ENCODE measurements around the gene PANK1. TPM values are rescaled to one million over a fixed set of nuclear protein-coding genes. Genes with fewer than 3 reads are reported as not detected.

PANK1 gene
- polyA plus RNA-seq, 2 of the 4 experiments (the other 2 are of a cell fraction), result 6.7 to 9.0 TPM

GRCh38 chr10:89640241-89640640, 4.8 kb downstream of the PANK1 start (continued):
- no peak for TF ChIP-seq BCL3 (IDR thresholded peaks at IDR 0.05)
- no peak for TF ChIP-seq TFCP2L1 (CRISPR knock-in tag; IDR thresholded peaks at IDR 0.05)
- TF ChIP-seq ZFP36 (IDR thresholded peaks at IDR 0.05; ENCODE audit: borderline replicate concordance, partially characterized antibody), result no peak
- no peak for TF ChIP-seq PHF8 (IDR thresholded peaks at IDR 0.05; ENCODE audit: borderline replicate concordance, low read depth)

GRCh38 chr10:89639326-89639725, 5.7 kb downstream of the PANK1 start:
- ATAC-seq, result no peak
- Histone ChIP-seq H3K4me3 (no peak overlapping the region), H3K27ac (no peak overlapping the region), H3K4me1 (peaks cover 6% of the 10 kb centered on the region; the same call in 2 of the 3 replicates), H3K4me2 (no peak overlapping the region), H3K9me3 (no peaks in the 10 kb centered on the region)
- CTCF ChIA-PET, result no interaction called here
- no peak for FAIRE-seq
- TF ChIP-seq HOXB5 (CRISPR knock-in tag; IDR thresholded peaks at IDR 0.05), result no peak
- no peak for TF ChIP-seq FOSL2 (IDR thresholded peaks at IDR 0.05)
- TF ChIP-seq FOSL2 (CRISPR knock-in tag; IDR thresholded peaks at IDR 0.05), result no peak
- TF ChIP-seq HES2 (IDR thresholded peaks at IDR 0.05), result no peak
- TF ChIP-seq KDM1A (IDR thresholded peaks at IDR 0.05; ENCODE audit: low read depth), result no peak
- TF ChIP-seq PHF8 (IDR thresholded peaks at IDR 0.05; ENCODE audit: borderline replicate concordance, low read depth), result no peak
- TF ChIP-seq RNF2 (IDR thresholded peaks at IDR 0.05; ENCODE audit: borderline replicate concordance, low read depth), result no peak
- TF ChIP-seq BHLHE40 (IDR thresholded peaks at IDR 0.05; ENCODE audit: low read depth, low read length), result no peak
- no peak for TF ChIP-seq SREBF2 (IDR thresholded peaks at IDR 0.05)
- TF ChIP-seq JUNB (IDR thresholded peaks at IDR 0.05), result no peak
- TF ChIP-seq MAZ (IDR thresholded peaks at IDR 0.05; ENCODE audit: borderline replicate concordance, low read depth, low read length), result no peak
- TF ChIP-seq EHMT2 (IDR thresholded peaks at IDR 0.05; ENCODE audit: low read depth), result no peak
- TF ChIP-seq HEYL (CRISPR knock-in tag; IDR thresholded peaks at IDR 0.05), result no peak
- no peak for TF ChIP-seq HDAC2 (IDR thresholded peaks at IDR 0.05)
- no peak for TF ChIP-seq CHD4 (IDR thresholded peaks at IDR 0.05; ENCODE audit: borderline replicate concordance)
- no peak for TF ChIP-seq ZNF302 (CRISPR knock-in tag; IDR thresholded peaks at IDR 0.05)
- TF ChIP-seq ZFP36 (IDR thresholded peaks at IDR 0.05; ENCODE audit: borderline replicate concordance, partially characterized antibody), result no peak
- WGBS (ENCODE audit: missing lambda C conversion rate), result 87% methylated on average over 2 of the region's 2 CpGs
- POLR2A ChIA-PET, result no interaction called here
- no peak for DNase-seq (ENCODE audit: low read depth in 1 of 2, low spot score in 1 of 2)

- CTCF ChIA-PET, result interaction anchor here (0.6 kb wide), 1 partner anchor 20 kb away, joined by 3 read pairs; no protein-coding TSS in a partner anchor
- Histone ChIP-seq H3K4me2 (no peak overlapping the region), H3K9me3 (no peaks in the 10 kb centered on the region), H3K4me1 (peaks cover 21% of the 10 kb centered on the region), H3K4me3 (no peak overlapping the region), H3K27ac (no peak overlapping the region)
- 85% methylated on average over 7 of the region's 7 CpGs for WGBS (ENCODE audit: missing lambda C conversion rate)
- POLR2A ChIA-PET, result no interaction called here
- TF ChIP-seq FOXS1 (CRISPR knock-in tag; IDR thresholded peaks at IDR 0.05) (no peak), EHMT2 (IDR thresholded peaks at IDR 0.05; ENCODE audit: low read depth) (no peak), HMGXB4 (CRISPR knock-in tag; IDR thresholded peaks at IDR 0.05; ENCODE audit: borderline replicate concordance) (no peak), JUNB (IDR thresholded peaks at IDR 0.05) (no peak), BHLHE40 (IDR thresholded peaks at IDR 0.05; ENCODE audit: low read depth, low read length) (no peak), EHF (CRISPR knock-in tag; IDR thresholded peaks at IDR 0.05) (no peak), CTCF (IDR thresholded peaks at IDR 0.05) (no peak), FOSL2 (IDR thresholded peaks at IDR 0.05) (no peak), FOSL2 (CRISPR knock-in tag; IDR thresholded peaks at IDR 0.05) (no peak), JUN (IDR thresholded peaks at IDR 0.05) (no peak), CBX8 (IDR thresholded peaks at IDR 0.05) (no peak), RCOR1 (IDR thresholded peaks at IDR 0.05; ENCODE audit: low read depth, low read length) (no peak), CHD2 (IDR thresholded peaks at IDR 0.05; ENCODE audit: low read length, partially characterized antibody) (no peak), CBX2 (IDR thresholded peaks at IDR 0.05; ENCODE audit: borderline replicate concordance, low read depth) (no peak), POLR2AphosphoS2 (conservative IDR thresholded peaks at IDR 0.05; ENCODE audit: low read length) (no peak), GATA3 (IDR thresholded peaks at IDR 0.05; ENCODE audit: borderline replicate concordance) (no peak), CEBPB (IDR thresholded peaks at IDR 0.05) (no peak), NFE2L2 (conservative IDR thresholded peaks at IDR 0.05; ENCODE audit: low read length) (no peak)
- no peak for ATAC-seq
- no peak for FAIRE-seq
- no peak for DNase-seq (ENCODE audit: low read depth in 1 of 2, low spot score in 1 of 2)
Measured at GRCh38 chr10:89637113-89637512, 7.9 kb downstream of the PANK1 start.

Measured in A549 (cell line).